Measurements from ENCODE around the gene RECQL5.

DNA sequence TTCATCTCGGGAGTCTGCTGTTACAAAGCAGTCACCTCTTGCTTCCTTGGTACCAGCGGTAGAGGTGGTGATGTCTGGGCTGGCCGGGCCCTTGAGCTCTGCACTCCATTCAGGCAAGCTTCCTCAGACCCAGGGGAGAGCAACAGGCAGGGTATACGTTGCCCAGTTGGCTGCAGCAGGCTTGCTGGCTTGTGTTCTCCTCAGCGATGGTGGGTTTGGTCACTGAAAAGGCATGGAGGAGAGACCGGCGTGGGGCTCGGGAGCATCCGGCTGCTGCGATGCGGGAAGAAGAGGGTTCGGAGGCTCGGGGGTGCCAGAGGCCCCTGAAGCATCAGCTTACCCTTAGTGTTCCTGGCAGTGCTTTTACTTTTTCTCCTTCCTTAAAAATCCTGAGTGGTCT is 26.0 kb upstream of the RECQL5 start:
- TF ChIP-seq CTCF (IDR thresholded peaks at IDR 0.05; ENCODE audit: poor library complexity) (no peak), EZH2 (IDR thresholded peaks at IDR 0.05; ENCODE audit: borderline replicate concordance) (no peak), EZH2phosphoT487 (IDR thresholded peaks at IDR 0.05; ENCODE audit: low read depth, severe bottlenecking, unreplicated experiment) (no peak)
